HG03108 (cell line): ENCODE data around the gene BNIP2.
"Not testable (repeated sequence)": the region's sequence is repeated elsewhere in the genome, so short reads cannot be mapped to it uniquely, and the experiment has no call there.

Experiments used
- ATAC-seq: cut with Tn5 transposase; IDR thresholded peaks from one replicate; pipeline ENCODE4 v1.9.1; 2021; ENCODE audit warnings: moderate library complexity; ENCODE audit not compliant: unreplicated experiment

The BNIP2 gene

DNA sequence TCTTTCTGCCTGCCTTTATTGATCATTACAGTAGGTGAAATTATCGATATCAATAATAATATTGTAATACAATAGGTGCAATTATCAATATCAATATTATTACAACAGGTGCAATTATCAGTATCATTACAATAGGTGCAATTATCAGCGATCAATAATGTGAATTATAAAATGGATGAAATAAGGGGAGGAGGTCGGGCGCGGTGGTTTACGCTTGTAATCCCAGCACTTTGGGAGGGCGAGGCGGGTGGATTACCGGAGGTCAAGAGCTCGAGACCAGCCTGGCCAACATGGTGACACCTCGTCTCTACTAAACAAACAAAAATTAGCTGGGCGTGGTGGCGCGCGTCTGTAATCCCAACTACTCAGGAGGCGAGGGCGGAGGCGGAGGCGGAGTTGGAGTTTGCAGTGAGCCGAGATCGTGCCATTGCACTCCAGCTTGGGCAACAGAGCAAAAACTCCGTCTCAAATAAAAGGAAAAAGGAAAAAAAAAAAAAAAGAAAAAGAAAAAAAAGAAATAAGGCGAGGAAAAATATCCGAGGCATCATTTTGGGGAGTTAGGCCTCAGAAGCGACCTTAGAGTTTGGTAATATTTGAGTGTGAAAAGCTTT lies 611 bp upstream of the BNIP2 start:
- ATAC-seq: no peak

DNA sequence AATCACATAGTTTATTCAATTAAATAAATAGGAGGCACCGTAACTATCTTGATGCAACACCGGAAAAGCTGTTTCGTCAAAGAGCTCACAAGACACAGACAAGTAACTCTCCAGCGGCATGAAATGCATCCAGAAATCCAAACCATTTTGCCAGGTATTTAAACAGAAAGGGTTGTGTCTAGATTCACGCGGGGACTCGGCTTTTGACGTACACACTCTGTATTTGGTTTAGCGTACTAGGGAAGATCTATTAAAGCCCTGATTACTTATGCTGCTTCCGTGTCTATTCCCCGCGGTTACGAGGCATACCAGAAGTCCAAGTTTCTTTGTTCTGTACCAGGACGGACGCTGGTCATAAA lies 718 bp downstream of the BNIP2 start:
- ATAC-seq: no peak

- no peak for ATAC-seq
Measured at GRCh38 chr15:59687836-59688235, 1.3 kb downstream of the BNIP2 start.

DNA sequence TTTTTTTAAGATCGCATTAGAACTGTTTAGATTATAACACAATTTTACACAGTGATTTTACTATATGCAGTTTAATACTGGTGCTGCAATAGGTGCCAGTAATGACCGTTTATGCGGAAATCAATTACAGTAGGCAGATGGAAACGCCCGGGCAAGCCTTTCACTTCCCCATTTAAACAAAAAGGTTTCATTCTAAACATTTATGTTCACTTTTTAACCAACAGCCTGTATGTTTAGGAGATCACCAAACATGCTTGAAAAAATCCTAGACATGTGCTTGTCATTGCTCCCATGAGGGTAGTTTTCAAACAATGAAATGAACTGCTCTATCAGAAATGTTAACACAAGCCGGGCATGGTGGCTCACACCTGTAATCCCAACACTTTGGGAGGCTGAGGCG lies 2.7 kb downstream of the BNIP2 start:
- no peak for ATAC-seq

DNA sequence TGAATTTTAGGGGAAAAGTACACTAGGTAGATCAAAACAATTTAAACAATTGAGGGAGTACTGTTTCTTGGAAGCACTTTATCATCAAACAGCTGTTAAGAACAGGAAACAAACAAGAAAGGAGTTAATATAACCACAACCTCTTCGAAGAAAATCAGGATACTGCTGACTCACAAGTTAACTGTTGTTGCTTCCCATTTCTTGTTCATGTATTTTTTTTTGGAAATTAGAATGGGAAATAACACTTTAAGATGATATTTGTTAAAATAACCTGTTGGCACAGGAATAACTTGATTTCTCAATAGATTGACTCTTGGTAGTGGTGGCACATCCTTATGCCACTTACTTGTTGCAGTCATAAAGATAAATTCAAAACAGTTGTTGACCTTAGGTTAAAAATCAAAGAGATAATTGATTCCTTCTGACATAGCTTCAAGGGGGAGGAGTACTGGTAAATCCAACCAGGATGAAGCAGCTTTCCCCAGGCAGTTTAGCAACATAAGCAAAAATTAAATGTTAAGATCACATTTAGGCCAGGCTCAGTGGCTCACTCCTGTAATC lies 3.3 kb downstream of the BNIP2 start:
- no peak for ATAC-seq

GRCh38 chr15:59680870-59681269 lies 8.2 kb downstream of the BNIP2 start:
- no peak for ATAC-seq

- no peak for ATAC-seq
Measured at GRCh38 chr15:59680346-59680745, 8.8 kb downstream of the BNIP2 start.

DNA sequence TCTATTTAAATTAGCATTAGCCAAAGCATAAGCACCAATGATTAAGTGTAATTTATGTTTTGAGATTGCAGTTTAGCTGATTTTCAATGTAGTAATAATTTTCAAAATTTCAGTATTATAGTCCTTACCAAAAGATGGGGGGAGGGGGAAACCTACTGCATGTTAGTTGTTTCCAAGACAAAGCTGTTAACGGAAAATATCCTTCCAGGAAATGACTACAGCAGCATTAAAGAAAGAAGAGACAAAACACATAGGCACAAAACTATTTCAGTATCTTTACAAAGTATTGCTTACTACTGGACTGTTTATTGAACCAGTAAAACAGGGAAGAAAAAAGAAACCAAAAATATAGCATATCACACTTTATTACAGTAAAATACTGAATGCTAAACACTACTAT lies 10.5 kb downstream of the BNIP2 start:
- no peak for ATAC-seq

DNA sequence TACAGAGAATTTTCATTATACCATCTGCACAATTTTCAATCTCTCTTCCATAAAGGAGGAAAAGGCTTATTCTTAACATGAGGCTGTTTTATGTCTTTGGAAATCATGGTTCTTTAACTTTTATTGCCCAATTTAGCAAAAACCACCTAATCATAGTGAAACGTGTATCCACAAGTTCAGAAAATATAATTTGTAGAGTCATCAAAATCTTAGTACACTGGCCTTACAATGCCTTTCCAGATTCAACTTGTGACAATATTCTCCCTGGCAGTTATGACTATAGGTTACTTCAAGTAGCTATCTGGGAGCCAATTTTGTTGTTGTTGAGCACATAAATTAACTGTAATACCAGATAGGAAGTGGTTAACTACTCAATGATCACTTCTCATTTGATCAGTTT lies 10.9 kb downstream of the BNIP2 start:
- ATAC-seq: no peak

DNA sequence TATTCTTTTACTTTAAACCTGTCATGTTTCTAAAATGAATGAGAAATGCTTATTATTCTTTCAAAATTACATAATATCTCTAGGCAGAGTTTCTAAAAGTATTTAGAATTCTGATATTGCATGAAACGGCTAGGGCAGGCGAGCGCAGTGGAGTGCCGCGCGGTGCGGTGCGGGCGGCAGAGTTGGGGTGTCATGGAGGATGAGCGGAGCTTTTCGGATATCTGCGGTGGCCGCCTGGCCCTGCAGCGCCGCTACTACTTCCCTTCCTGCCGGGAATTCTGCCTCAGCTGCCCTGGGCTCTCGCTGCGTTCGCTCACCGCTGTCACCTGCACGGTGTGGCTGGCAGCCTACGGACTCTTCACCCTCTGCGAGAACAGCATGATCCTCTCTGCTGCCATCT lies 12.6 kb downstream of the BNIP2 start:
- no peak for ATAC-seq

DNA sequence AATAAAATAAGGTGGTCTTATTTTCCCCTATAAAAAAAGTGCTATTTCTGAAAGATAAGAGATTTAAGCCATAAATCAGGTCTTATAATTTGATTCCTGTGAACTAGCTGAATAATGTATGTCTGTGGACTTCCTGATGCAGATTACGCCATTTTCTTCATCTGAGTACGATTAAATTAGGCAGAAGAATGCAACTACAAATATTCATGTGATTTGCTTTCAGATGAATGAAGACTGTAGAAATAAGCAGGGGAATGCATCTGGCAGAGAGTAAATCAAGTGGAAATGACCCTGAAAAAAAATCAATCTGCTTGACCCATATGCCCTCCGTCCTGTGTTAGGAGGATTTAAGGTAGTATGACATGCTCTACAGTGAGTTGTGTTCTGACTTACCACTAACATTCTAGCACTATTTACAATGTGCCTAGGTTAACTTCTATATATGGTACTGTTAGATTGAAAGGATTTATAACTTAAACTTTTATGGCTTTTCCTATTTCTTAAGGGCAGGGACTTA lies 14.7 kb downstream of the BNIP2 start:
- ATAC-seq: no peak

DNA sequence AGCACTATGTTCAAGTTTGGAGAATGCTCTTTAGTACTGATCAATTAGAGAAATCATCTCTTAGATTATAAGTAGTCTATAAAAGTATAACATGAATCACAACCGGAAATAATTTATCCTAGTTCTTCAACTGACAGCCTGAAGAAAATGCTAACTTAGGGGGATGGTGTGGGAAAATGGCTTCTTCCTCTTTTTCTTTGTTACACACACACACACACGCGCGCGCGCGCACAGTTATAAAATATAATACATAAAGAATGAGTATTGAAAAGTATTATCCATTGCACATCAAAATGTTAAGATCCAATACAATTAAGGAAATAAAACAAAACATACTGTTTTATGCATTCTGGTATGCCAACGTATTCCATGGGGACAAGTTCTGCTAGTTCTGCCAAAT lies 20.6 kb downstream of the BNIP2 start:
- no peak for ATAC-seq

GRCh38 chr15:59662260-59662659 lies 26.9 kb downstream of the BNIP2 start:
- no peak for ATAC-seq

DNA sequence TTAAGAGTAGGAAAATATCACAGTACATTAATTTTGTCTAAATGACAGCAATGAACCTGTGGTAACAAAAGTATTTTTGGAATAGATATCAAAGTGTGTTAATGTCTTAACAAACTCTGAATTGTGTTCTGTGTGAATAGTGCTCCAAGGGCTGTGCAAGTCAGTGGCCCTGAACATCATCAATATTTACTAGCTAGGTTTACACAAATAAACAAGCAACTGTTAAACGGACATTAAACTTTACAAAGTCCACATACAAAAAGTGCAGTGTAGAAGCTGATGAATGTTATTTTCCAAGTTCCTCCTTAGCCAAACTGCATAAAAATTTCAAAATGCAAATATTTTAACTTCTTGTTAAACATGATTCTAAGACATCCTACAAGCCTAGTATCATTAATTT lies 29.8 kb downstream of the BNIP2 start:
- no peak for ATAC-seq

DNA sequence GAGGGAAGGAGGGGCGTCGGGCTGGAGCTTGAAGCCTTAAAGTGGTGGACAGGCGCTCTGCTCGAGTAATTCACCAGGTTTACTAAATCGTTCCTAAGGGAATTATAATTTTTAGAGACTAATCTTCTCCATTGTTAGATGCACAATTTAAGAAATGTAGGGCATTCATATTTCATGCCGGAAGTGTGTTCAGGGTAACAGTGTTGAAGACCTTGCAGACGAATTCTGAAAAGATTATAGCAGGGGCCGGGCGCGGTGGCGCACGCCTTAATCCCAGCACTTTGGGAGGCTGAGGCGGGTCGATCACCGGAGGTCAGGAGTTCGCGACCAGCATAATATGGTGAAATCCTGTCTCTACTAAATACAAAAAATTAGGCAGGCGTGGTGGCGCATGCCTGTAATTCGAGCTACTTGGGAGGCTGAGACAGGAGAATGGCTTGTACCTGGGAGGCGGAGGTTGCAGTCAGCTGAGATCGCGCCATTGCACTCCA lies 31.4 kb downstream of the BNIP2 start:
- no peak for ATAC-seq

DNA sequence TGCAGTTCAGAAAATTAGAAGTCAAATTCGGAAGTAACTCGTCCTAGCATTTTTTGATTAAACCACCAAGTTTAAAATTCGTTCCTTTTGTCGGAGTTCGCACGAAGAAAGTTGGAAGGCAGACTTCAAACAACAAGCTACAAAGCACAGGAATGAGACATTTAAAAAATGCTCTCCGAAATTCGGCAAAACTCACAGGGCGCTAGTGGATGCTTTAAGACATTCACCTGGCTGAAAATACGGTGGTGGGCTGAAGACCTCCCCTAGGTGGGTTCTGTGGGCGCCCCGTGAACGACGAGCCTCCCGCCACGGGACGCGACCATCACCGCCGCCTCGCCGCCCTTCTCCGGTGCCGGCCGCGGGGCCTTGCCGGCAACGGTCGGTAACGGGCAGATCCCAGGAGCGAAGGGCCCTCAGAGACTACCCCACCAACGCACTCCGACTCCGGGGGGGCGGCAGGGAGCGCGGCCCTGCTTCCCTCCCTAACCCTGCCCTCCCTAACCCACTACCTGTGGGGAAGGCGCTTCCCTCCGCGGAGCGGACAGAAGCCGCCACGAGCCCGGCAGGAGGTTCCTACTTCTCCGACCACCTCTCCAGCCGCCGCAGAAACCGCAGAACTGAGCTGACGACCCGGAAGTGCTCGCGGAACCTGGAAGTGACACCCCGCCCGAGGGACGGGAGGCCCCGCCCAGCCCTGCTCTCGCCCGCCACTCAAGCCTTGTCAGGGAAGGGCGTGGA lies 32.1 kb downstream of the BNIP2 start, which contains the start of gene GTF2A2:
GTF2A2 (minus strand) TSS at position 619 of the 738 bp plus-strand sequence. CDS start 5,238 bp downstream, outside the sequence.
- ATAC-seq: peak; percentile 97

DNA sequence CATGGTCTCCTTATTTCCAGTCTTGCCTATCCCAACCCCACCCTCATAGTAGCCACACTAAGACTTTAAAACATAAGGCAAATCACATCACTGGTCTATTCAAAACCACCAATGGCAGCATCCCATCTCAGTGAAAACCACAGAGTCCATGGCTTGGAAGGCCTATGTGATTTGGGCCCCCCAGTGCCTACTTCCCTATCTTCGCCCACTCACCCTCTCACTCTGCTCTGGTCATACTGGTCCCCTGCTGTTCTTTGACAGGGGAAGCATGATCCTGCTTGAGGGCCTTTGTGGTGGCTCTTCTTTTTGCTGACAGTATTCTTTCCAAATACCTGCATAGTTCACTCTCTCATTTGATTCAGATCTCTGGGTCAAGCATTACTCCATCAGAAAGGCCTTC lies 35.1 kb downstream of the BNIP2 start:
- ATAC-seq: no peak

- ATAC-seq: no peak
Measured at GRCh38 chr15:59649603-59650002, 39.5 kb downstream of the BNIP2 start.

GRCh38 chr15:59647085-59647484 lies 42.0 kb downstream of the BNIP2 start:
- no peak for ATAC-seq

GRCh38 chr15:59646277-59646676 lies 42.8 kb downstream of the BNIP2 start:
- no peak for ATAC-seq

DNA sequence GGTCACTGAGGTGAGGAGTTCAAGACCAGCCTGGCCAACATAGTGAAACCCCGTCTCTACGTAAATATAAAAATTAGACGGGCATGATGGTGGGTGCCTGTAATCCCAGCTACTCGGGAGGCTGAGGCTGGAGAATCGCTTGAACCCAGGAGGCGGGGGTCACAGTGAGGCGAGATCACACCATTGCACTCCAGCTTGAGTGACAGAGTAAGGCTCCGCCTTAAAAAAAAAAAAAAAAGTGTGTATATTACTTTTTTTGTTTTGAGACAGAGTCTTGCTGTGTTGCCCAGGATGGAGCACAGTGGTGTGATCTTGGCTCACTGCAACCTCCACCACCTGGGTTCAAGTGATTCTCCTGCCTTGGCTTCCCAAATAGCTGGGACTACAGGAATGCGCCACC lies 43.3 kb downstream of the BNIP2 start:
- not testable (repeated sequence) for ATAC-seq

GRCh38 chr15:59644756-59645155 lies 44.4 kb downstream of the BNIP2 start:
- no peak for ATAC-seq
